PC-3 (cell line): ENCODE data around the gene JPT2.
"Not testable (repeated sequence)": the region's sequence is repeated elsewhere in the genome, so short reads cannot be mapped to it uniquely, and the experiment has no call there.

Experiments
- CTCF ChIP-seq: fragments of 300-600 bp; sonication (generic); conservative IDR thresholded peaks from 2 replicates; pipeline ENCODE4 v1.5.1; 2017; ENCODE audit warnings: antibody characterized with exemption, low read depth, mild to moderate bottlenecking, low read length
- EZH2 ChIP-seq: fragments of 300-600 bp; sonication (generic); IDR thresholded peaks from one replicate; pipeline ENCODE4 v1.6.1; 2017; ENCODE audit warnings: antibody characterized with exemption, mild to moderate bottlenecking, low read length; ENCODE audit not compliant: unreplicated experiment

- TF ChIP-seq CTCF, EZH2: not testable (repeated sequence)
These were observed 40.2 kb downstream of the JPT2 start for GRCh38 chr16:1718236-1718635.
